ENCODE measurements around the gene DCAF17.
A peak's percentile ranks its signal among the peaks of the same experiment; 100 is the strongest.

The DCAF17 gene, protein sequence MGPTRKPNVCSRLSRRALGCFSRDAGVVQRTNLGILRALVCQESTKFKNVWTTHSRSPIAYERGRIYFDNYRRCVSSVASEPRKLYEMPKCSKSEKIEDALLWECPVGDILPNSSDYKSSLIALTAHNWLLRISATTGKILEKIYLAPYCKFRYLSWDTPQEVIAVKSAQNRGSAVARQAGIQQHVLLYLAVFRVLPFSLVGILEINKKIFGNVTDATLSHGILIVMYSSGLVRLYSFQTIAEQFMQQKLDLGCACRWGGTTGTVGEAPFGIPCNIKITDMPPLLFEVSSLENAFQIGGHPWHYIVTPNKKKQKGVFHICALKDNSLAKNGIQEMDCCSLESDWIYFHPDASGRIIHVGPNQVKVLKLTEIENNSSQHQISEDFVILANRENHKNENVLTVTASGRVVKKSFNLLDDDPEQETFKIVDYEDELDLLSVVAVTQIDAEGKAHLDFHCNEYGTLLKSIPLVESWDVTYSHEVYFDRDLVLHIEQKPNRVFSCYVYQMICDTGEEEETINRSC

GRCh38 chr2:171434013-171434989, at the start of gene DCAF17:
Gene DCAF17 (plus strand): TSS chr2:171434226. CDS start chr2:171434578, 352 bp downstream.
- Histone ChIP-seq H3K4me1 (ENCODE audit: control insufficient read depth in 1 of 2, insufficient read depth in 1 of 2, low read depth in 1 of 2, low read length in 1 of 2) (peaks cover 16% of the 10 kb centered on the region in 2 experiments), H3K9me3 (no peaks in the 10 kb centered on the region), H3K27ac (peak within 1 kb of the TSS; percentile 87), H3K36me3 (no peaks in the 10 kb centered on the region), H3K27me3 (no peaks in the 10 kb centered on the region), H3K4me3 (ENCODE audit: low read depth in 1 of 2, low read length in 1 of 2) (peak within 1 kb of the TSS; percentile 75 to 87)
- TF ChIP-seq, protein P1, sequence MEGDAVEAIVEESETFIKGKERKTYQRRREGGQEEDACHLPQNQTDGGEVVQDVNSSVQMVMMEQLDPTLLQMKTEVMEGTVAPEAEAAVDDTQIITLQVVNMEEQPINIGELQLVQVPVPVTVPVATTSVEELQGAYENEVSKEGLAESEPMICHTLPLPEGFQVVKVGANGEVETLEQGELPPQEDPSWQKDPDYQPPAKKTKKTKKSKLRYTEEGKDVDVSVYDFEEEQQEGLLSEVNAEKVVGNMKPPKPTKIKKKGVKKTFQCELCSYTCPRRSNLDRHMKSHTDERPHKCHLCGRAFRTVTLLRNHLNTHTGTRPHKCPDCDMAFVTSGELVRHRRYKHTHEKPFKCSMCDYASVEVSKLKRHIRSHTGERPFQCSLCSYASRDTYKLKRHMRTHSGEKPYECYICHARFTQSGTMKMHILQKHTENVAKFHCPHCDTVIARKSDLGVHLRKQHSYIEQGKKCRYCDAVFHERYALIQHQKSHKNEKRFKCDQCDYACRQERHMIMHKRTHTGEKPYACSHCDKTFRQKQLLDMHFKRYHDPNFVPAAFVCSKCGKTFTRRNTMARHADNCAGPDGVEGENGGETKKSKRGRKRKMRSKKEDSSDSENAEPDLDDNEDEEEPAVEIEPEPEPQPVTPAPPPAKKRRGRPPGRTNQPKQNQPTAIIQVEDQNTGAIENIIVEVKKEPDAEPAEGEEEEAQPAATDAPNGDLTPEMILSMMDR (IDR thresholded peaks at IDR 0.05): no peak

GRCh38 chr2:171386627-171387026, 47.4 kb upstream of the DCAF17 start:
- no peaks in the 10 kb centered on the region for H3K36me3 ChIP-seq
- H3K4me3 ChIP-seq (ENCODE audit: low read depth in 1 of 2, low read length in 1 of 2): no peak overlapping the region
- peaks cover 19 to 40% of the 10 kb centered on the region in 2 experiments for H3K4me1 ChIP-seq (ENCODE audit: control insufficient read depth in 1 of 2, insufficient read depth in 1 of 2, low read depth in 1 of 2, low read length in 1 of 2)
- no peaks in the 10 kb centered on the region for H3K9me3 ChIP-seq
- TF ChIP-seq, protein P1 (IDR thresholded peaks at IDR 0.05): no peak
- H3K27me3 ChIP-seq: no peaks in the 10 kb centered on the region
- no peak overlapping the region for H3K27ac ChIP-seq

GRCh38 chr2:171387052-171387451, 47.0 kb upstream of the DCAF17 start:
- no peaks in the 10 kb centered on the region for H3K27me3 ChIP-seq
- no peak overlapping the region for H3K27ac ChIP-seq
- TF ChIP-seq, protein P1 (IDR thresholded peaks at IDR 0.05): no peak
- H3K9me3 ChIP-seq: no peaks in the 10 kb centered on the region
- H3K4me1 ChIP-seq (ENCODE audit: control insufficient read depth in 1 of 2, insufficient read depth in 1 of 2, low read depth in 1 of 2, low read length in 1 of 2): peaks cover 20 to 44% of the 10 kb centered on the region in 2 experiments
- no peaks in the 10 kb centered on the region for H3K36me3 ChIP-seq
- no peak overlapping the region for H3K4me3 ChIP-seq (ENCODE audit: low read depth in 1 of 2, low read length in 1 of 2)

- H3K27ac ChIP-seq: no peak overlapping the region
- no peaks in the 10 kb centered on the region for H3K27me3 ChIP-seq
- H3K36me3 ChIP-seq: no peaks in the 10 kb centered on the region
- H3K9me3 ChIP-seq: no peaks in the 10 kb centered on the region
- H3K4me1 ChIP-seq (ENCODE audit: control insufficient read depth in 1 of 2, insufficient read depth in 1 of 2, low read depth in 1 of 2, low read length in 1 of 2): peaks cover 25 to 57% of the 10 kb centered on the region in 2 experiments
- no peak overlapping the region for H3K4me3 ChIP-seq (ENCODE audit: low read depth in 1 of 2, low read length in 1 of 2)
- TF ChIP-seq, protein P1 (IDR thresholded peaks at IDR 0.05): no peak
Measured at GRCh38 chr2:171389325-171389724, 44.7 kb upstream of the DCAF17 start.

DNA sequence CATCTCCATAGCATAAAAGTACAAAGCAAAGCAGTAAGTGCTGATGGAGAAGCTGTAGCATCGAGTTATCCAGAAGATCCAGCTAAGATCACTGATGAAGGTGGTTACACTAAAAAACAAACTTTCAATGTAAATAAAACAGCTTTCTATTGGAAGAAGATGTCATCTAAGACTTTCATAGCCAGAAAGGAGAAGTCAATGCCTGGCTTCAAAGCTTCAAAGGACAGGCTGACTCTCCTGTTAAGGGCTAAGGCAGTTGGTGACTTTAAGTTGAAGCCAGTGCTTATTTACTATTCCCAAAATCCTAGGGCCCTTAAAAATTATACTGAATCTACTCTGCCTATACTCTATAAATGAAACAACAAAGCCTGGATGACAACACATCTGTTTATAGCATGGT, 44.2 kb upstream of the DCAF17 start:
- H3K27me3 ChIP-seq: no peaks in the 10 kb centered on the region
- no peak overlapping the region for H3K27ac ChIP-seq
- TF ChIP-seq, protein P1 (IDR thresholded peaks at IDR 0.05): no peak
- peaks cover 30 to 61% of the 10 kb centered on the region in 2 experiments for H3K4me1 ChIP-seq (ENCODE audit: control insufficient read depth in 1 of 2, insufficient read depth in 1 of 2, low read depth in 1 of 2, low read length in 1 of 2)
- no peaks in the 10 kb centered on the region for H3K9me3 ChIP-seq
- no peak overlapping the region for H3K4me3 ChIP-seq (ENCODE audit: low read depth in 1 of 2, low read length in 1 of 2)
- no peaks in the 10 kb centered on the region for H3K36me3 ChIP-seq

Measured in neutrophil (primary cell).